SU-DHL-6 (cell line): ENCODE data around the gene CCM2.

Experiments
- EZH2phosphoT487 ChIP-seq: fragments of 200-600 bp; sonication (generic), shearing (Covaris generic); conservative IDR thresholded peaks from 2 replicates; pipeline ENCODE4 v1.6.1; 2018; ENCODE audit warnings: mild to moderate bottlenecking, antibody characterized with exemption, low read length, moderate library complexity, mixed read lengths
- TF ChIP-seq, protein P1 (sequence below): fragments of 200-600 bp; sonication (generic); IDR thresholded peaks from one replicate; pipeline ENCODE4 v1.5.1; 2017; ENCODE audit warnings: antibody characterized with exemption, mild to moderate bottlenecking, low read length, moderate library complexity; ENCODE audit not compliant: insufficient read depth, poor library complexity, severe bottlenecking

DNA sequence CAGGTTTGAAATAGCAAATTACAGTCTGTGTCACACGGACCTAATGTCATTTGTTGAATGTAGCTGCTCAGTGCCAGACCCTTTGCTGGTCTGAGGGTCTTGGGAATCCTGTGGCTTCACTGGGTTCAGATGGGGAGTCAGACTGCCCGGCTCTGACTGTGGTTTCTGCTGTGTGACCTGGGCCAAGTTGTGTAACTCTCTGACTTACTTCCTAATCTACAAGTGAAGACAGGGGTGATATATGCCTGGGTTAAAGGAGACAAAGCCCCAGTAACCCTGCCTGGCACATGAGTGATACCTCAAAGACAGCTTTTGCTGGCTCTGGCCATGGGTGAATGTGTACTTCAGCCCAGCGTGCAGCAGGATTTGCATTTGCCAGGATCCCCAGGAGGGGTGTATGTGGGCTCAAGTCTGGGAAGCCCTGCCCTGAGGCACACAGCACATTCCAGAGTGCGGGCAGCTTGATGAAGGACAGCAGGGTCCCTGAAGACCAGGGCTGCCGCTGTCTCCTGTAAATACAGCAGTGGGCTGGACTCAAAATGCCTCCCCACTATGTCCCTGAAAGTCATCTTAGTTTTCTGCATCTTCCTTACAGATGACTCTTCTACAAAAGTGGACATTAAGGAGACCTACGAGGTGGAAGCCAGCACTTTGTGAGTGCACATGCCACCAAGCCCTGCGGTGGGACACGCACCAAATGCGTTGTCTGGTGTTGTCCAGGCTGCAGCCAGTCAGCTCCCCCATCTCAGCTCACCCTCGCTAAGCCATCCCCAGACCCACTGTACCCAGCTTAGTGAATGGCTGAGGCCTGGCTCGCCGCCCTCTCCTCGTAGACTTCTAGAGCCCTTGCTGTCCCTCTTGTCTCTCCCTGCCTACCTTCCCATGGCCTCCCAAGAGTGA is 72.4 kb downstream of the CCM2 start:
- TF ChIP-seq, protein P1, sequence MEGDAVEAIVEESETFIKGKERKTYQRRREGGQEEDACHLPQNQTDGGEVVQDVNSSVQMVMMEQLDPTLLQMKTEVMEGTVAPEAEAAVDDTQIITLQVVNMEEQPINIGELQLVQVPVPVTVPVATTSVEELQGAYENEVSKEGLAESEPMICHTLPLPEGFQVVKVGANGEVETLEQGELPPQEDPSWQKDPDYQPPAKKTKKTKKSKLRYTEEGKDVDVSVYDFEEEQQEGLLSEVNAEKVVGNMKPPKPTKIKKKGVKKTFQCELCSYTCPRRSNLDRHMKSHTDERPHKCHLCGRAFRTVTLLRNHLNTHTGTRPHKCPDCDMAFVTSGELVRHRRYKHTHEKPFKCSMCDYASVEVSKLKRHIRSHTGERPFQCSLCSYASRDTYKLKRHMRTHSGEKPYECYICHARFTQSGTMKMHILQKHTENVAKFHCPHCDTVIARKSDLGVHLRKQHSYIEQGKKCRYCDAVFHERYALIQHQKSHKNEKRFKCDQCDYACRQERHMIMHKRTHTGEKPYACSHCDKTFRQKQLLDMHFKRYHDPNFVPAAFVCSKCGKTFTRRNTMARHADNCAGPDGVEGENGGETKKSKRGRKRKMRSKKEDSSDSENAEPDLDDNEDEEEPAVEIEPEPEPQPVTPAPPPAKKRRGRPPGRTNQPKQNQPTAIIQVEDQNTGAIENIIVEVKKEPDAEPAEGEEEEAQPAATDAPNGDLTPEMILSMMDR, result no peak
- TF ChIP-seq EZH2phosphoT487, result no peak
